Left forelimb (tissue), 1 donor: ENCODE measurements around the gene XIRP1.
"Not testable (repeated sequence)": the region's sequence is repeated elsewhere in the genome, so short reads cannot be mapped to it uniquely, and the experiment has no call there.

ENCODE experiments used
- DNase-seq: peaks from one replicate; pipeline ENCODE4 v3.0.0-alpha.2; 2018; ENCODE audit warnings: low spot score

XIRP1 gene

GRCh38 chr3:39192490-39193092 lies at the start of gene XIRP1:
TSS of gene XIRP1 (minus strand) at chr3:39192595. CDS start at chr3:39189445, 3,150 bp downstream.
- no peak for DNase-seq

GRCh38 chr3:39241561-39241960 lies 49.2 kb upstream of the XIRP1 start:
- no peak for DNase-seq

GRCh38 chr3:39237027-39237426 lies 44.6 kb upstream of the XIRP1 start:
- no peak for DNase-seq

GRCh38 chr3:39234651-39235050 lies 42.3 kb upstream of the XIRP1 start:
- DNase-seq = no peak

- no peak for DNase-seq
Measured at GRCh38 chr3:39232859-39233258, 40.5 kb upstream of the XIRP1 start.

- no peak for DNase-seq
Measured at GRCh38 chr3:39230453-39230852, 38.1 kb upstream of the XIRP1 start.

GRCh38 chr3:39228496-39228895 lies 36.1 kb upstream of the XIRP1 start:
- no peak for DNase-seq

- not testable (repeated sequence) for DNase-seq
Measured at GRCh38 chr3:39227596-39227995, 35.2 kb upstream of the XIRP1 start.

- no peak for DNase-seq
Measured at GRCh38 chr3:39226106-39226741, 33.8 kb upstream of the XIRP1 start.

GRCh38 chr3:39224288-39224687 lies 31.9 kb upstream of the XIRP1 start:
- DNase-seq = no peak

- no peak for DNase-seq
Measured at GRCh38 chr3:39222939-39223338, 30.5 kb upstream of the XIRP1 start.

- no peak for DNase-seq
Measured at GRCh38 chr3:39222462-39222861, 30.1 kb upstream of the XIRP1 start.

GRCh38 chr3:39221141-39221530 lies 28.7 kb upstream of the XIRP1 start:
- no peak for DNase-seq

- DNase-seq = no peak
Measured at GRCh38 chr3:39220407-39221140, 28.2 kb upstream of the XIRP1 start.

- no peak for DNase-seq
Measured at GRCh38 chr3:39219702-39220101, 27.3 kb upstream of the XIRP1 start.

- no peak for DNase-seq
Measured at GRCh38 chr3:39216176-39216790, 23.9 kb upstream of the XIRP1 start.

- DNase-seq = no peak
Measured at GRCh38 chr3:39213613-39214012, 21.2 kb upstream of the XIRP1 start.

GRCh38 chr3:39212665-39213064 lies 20.3 kb upstream of the XIRP1 start:
- no peak for DNase-seq

GRCh38 chr3:39211332-39212130 lies 19.1 kb upstream of the XIRP1 start:
- DNase-seq = no peak

GRCh38 chr3:39210078-39210477 lies 17.7 kb upstream of the XIRP1 start:
- DNase-seq = no peak

GRCh38 chr3:39209329-39209970 lies 17.1 kb upstream of the XIRP1 start:
- DNase-seq = no peak
